DND-41 (cell line): ENCODE results near the gene KCNT1.

Experiments
- ATAC-seq: fragments of 200-7000 bp; cut with Tn5 transposase; 3 replicates; pipeline ENCODE4 v1.9.1; 2021; ENCODE audit warnings: low read depth; ENCODE audit not compliant: insufficient read depth
- DNase-seq: peaks from one replicate; pipeline ENCODE4 v3.0.0-alpha.2; 2020
- H2AFZ ChIP-seq: 2 replicates; pipeline ENCODE4 v1.6.0; 2012; ENCODE audit warnings: low read depth, low read length
- H3K27ac ChIP-seq: 2 replicates; pipeline ENCODE4 v1.5.1; 2012; ENCODE audit warnings: low read length, inconsistent platforms
- H3K27me3 ChIP-seq: fragments of 200-600 bp; sonication (generic); 2 replicates; pipeline ENCODE4 v1.6.0; 2012; ENCODE audit warnings: low read length, mild to moderate bottlenecking, inconsistent platforms; ENCODE audit not compliant: insufficient read depth, poor library complexity
- H3K36me3 ChIP-seq: 2 replicates; pipeline ENCODE4 v1.5.1; 2012; ENCODE audit warnings: low read length, inconsistent platforms; ENCODE audit not compliant: insufficient read depth
- H3K4me1 ChIP-seq: 2 replicates; pipeline ENCODE4 v1.5.1; 2012; ENCODE audit warnings: mild to moderate bottlenecking, low read length; ENCODE audit not compliant: insufficient read depth
- H3K4me2 ChIP-seq: 2 replicates; pipeline ENCODE4 v1.6.0; 2012; ENCODE audit warnings: mild to moderate bottlenecking, moderate library complexity, low read length, inconsistent platforms; ENCODE audit not compliant: insufficient read depth
- H3K4me3 ChIP-seq, 2 experiments: fragments of 200-600 bp in 1 of 2; shearing (Covaris generic) in 1 of 2; 2 replicates each; pipeline ENCODE4 v1.5.1; 2012 to 2016; ENCODE audit warnings: inconsistent platforms in 2 of 2, low read length in 2 of 2, mild to moderate bottlenecking in 2 of 2, low read depth in 1 of 2, moderate library complexity in 1 of 2
- H3K79me2 ChIP-seq: 2 replicates; pipeline ENCODE4 v1.6.0; 2012; ENCODE audit warnings: low read length, inconsistent platforms; ENCODE audit not compliant: insufficient read depth
- H3K9ac ChIP-seq: 2 replicates; pipeline ENCODE4 v1.6.0; 2012; ENCODE audit warnings: low read depth, mild to moderate bottlenecking, inconsistent platforms, low read length, moderate library complexity
- H3K9me3 ChIP-seq: 2 replicates; pipeline ENCODE4 v1.5.1; 2012; ENCODE audit warnings: low read length, moderate library complexity, mild to moderate bottlenecking, inconsistent platforms; ENCODE audit not compliant: insufficient read depth, severe bottlenecking
- H4K20me1 ChIP-seq: 2 replicates; pipeline ENCODE4 v1.6.0; 2012; ENCODE audit warnings: low read length; ENCODE audit not compliant: insufficient read depth
- CTCF ChIP-seq: IDR thresholded peaks from 2 replicates; pipeline ENCODE4 v1.5.1; 2012; ENCODE audit warnings: borderline replicate concordance, low read length, moderate library complexity, mild to moderate bottlenecking; ENCODE audit not compliant: poor library complexity, severe bottlenecking; ENCODE audit errors: extremely low read depth
- EZH2 ChIP-seq: IDR thresholded peaks from 3 replicates; pipeline ENCODE4 v1.6.1; 2012; ENCODE audit warnings: borderline replicate concordance, low read depth, mild to moderate bottlenecking, moderate library complexity, low read length, inconsistent platforms; ENCODE audit not compliant: severe bottlenecking

The KCNT1 gene

GRCh38 chr9:135765416-135765815, 63.4 kb downstream of the KCNT1 start:
- ATAC-seq (no peak), DNase-seq (no peak)
- Histone ChIP-seq H2AFZ (no peak overlapping the region), H3K27me3 (no peaks in the 10 kb centered on the region), H3K36me3 (no peaks in the 10 kb centered on the region), H4K20me1 (no peaks in the 10 kb centered on the region), H3K4me3 (no peak overlapping the region), H3K4me1 (no peaks in the 10 kb centered on the region), H3K9ac (no peak overlapping the region), H3K27ac (no peak overlapping the region), H3K79me2 (no peaks in the 10 kb centered on the region), H3K9me3 (peaks cover 6% of the 10 kb centered on the region), H3K4me2 (no peak overlapping the region)
- no peak for TF ChIP-seq CTCF
- TF ChIP-seq EZH2 = no peak

GRCh38 chr9:135766251-135766650, 64.3 kb downstream of the KCNT1 start:
- DNase-seq (no peak), ATAC-seq (no peak)
- H3K27me3 ChIP-seq = no peaks in the 10 kb centered on the region
- H2AFZ ChIP-seq = no peak overlapping the region
- no peaks in the 10 kb centered on the region for H3K79me2 ChIP-seq
- H3K4me3 ChIP-seq = no peak overlapping the region
- no peak overlapping the region for H3K27ac ChIP-seq
- H3K4me2 ChIP-seq = no peak overlapping the region
- H3K9me3 ChIP-seq = peaks cover 6% of the 10 kb centered on the region
- no peaks in the 10 kb centered on the region for H3K36me3 ChIP-seq
- TF ChIP-seq EZH2 = no peak
- no peak overlapping the region for H3K9ac ChIP-seq
- no peaks in the 10 kb centered on the region for H4K20me1 ChIP-seq
- H3K4me1 ChIP-seq = no peaks in the 10 kb centered on the region

- DNase-seq (no peak), ATAC-seq (no peak)
- H3K4me1 ChIP-seq = no peaks in the 10 kb centered on the region
- H4K20me1 ChIP-seq = no peaks in the 10 kb centered on the region
- no peak overlapping the region for H2AFZ ChIP-seq
- no peak overlapping the region for H3K9ac ChIP-seq
- no peaks in the 10 kb centered on the region for H3K36me3 ChIP-seq
- H3K27me3 ChIP-seq = no peaks in the 10 kb centered on the region
- no peak overlapping the region for H3K4me2 ChIP-seq
- TF ChIP-seq EZH2 (no peak), CTCF (no peak)
- H3K79me2 ChIP-seq = no peaks in the 10 kb centered on the region
- H3K9me3 ChIP-seq = peaks cover 6% of the 10 kb centered on the region
- no peak overlapping the region for H3K27ac ChIP-seq
- no peak overlapping the region for H3K4me3 ChIP-seq
These were observed 64.7 kb downstream of the KCNT1 start for GRCh38 chr9:135766707-135767106.

GRCh38 chr9:135768516-135769218, 66.7 kb downstream of the KCNT1 start:
- no peaks in the 10 kb centered on the region for H3K79me2 ChIP-seq
- H2AFZ ChIP-seq = no peak overlapping the region
- H3K9ac ChIP-seq = no peak overlapping the region
- DNase-seq = no peak
- ATAC-seq = no peak
- no peak overlapping the region for H3K4me2 ChIP-seq
- no peak overlapping the region for H3K4me3 ChIP-seq
- H3K9me3 ChIP-seq = peaks cover 6% of the 10 kb centered on the region
- no peak overlapping the region for H3K27ac ChIP-seq
- TF ChIP-seq EZH2 (no peak), CTCF (no peak)
- no peaks in the 10 kb centered on the region for H3K36me3 ChIP-seq
- H4K20me1 ChIP-seq = no peaks in the 10 kb centered on the region; the same call in 1 of the 2 replicates
- H3K27me3 ChIP-seq = no peaks in the 10 kb centered on the region
- H3K4me1 ChIP-seq = no peaks in the 10 kb centered on the region
